Kidney epithelial cell (primary cell): Measurements from ENCODE around the gene C17orf67. TPM values are rescaled to one million over a fixed set of nuclear protein-coding genes. Genes with fewer than 3 reads are reported as not detected.

Source experiments
- DNase-seq: peaks from one replicate; pipeline ENCODE4 v3.0.0-alpha.2; 2010; ENCODE audit warnings: low read depth
- H3K27me3 ChIP-seq: 2 replicates; pipeline ENCODE4 v1.6.0; 2011; ENCODE audit warnings: low read length; ENCODE audit not compliant: control insufficient read depth, insufficient read depth
- H3K36me3 ChIP-seq: 2 replicates; pipeline ENCODE4 v1.5.1; 2011; ENCODE audit warnings: low read length; ENCODE audit not compliant: control insufficient read depth, insufficient read depth
- H3K4me3 ChIP-seq: 2 replicates; pipeline ENCODE4 v1.5.1; 2011; ENCODE audit warnings: low read depth, mild to moderate bottlenecking, control low read depth, low read length
- CTCF ChIP-seq: IDR thresholded peaks from 2 replicates; pipeline ENCODE4 v1.5.1; 2011; ENCODE audit warnings: mild to moderate bottlenecking, moderate library complexity, low read length, control low read depth, inconsistent platforms; ENCODE audit not compliant: insufficient read depth, poor library complexity, severe bottlenecking
- total RNA-seq: library from RNA; depleted of rRNA; stranded (reverse); fragments of >200 nt; gene quantifications from 2 replicates; pipeline ENCODE4 v1.2.3, GENCODE V29; 2015

Gene C17orf67
- total RNA-seq, 1 donor from 2014 or later = 0.50 TPM

GRCh38 chr17:56810891-56811775 lies 22.6 kb downstream of the C17orf67 start:
- Histone ChIP-seq H3K36me3 (no peaks in the 10 kb centered on the region), H3K27me3 (peaks cover 4% of the 10 kb centered on the region), H3K4me3 (no peak overlapping the region)
- TF ChIP-seq CTCF = no peak
- no peak for DNase-seq

GRCh38 chr17:56810343-56810742 lies 23.4 kb downstream of the C17orf67 start:
- no peak for DNase-seq
- Histone ChIP-seq H3K4me3 (no peak overlapping the region), H3K36me3 (no peaks in the 10 kb centered on the region), H3K27me3 (peaks cover 4% of the 10 kb centered on the region)
- TF ChIP-seq CTCF = no peak

GRCh38 chr17:56809820-56810179 lies 23.9 kb downstream of the C17orf67 start:
- no peaks in the 10 kb centered on the region for H3K36me3 ChIP-seq
- no peak for DNase-seq
- TF ChIP-seq CTCF = no peak
- no peak overlapping the region for H3K4me3 ChIP-seq
- peaks cover 4% of the 10 kb centered on the region for H3K27me3 ChIP-seq

- no peaks in the 10 kb centered on the region for H3K36me3 ChIP-seq
These were observed 24.5 kb downstream of the C17orf67 start for GRCh38 chr17:56809106-56809819.

GRCh38 chr17:56808503-56808902 lies 25.2 kb downstream of the C17orf67 start:
- Histone ChIP-seq H3K4me3 (no peak overlapping the region), H3K36me3 (no peaks in the 10 kb centered on the region), H3K27me3 (peaks cover 4% of the 10 kb centered on the region)
- TF ChIP-seq CTCF = no peak
- DNase-seq = no peak

More at GRCh38 chr17:56809106-56809819, 24.5 kb downstream of the C17orf67 start:
- no peak for DNase-seq
- no peak overlapping the region for H3K4me3 ChIP-seq
- TF ChIP-seq CTCF = no peak
- peaks cover 4% of the 10 kb centered on the region for H3K27me3 ChIP-seq

GRCh38 chr17:56807723-56808122 lies 26.0 kb downstream of the C17orf67 start:
- Histone ChIP-seq H3K4me3 (no peak overlapping the region), H3K36me3 (no peaks in the 10 kb centered on the region), H3K27me3 (peaks cover 1% of the 10 kb centered on the region)
- no peak for DNase-seq
- TF ChIP-seq CTCF = no peak
